Measurements from ENCODE around the gene TACC3.

Gene TACC3

GRCh38 chr4:1712216-1713002, 8.9 kb upstream of the TACC3 start, which contains the start of gene SLBP (continued):
- TF ChIP-seq ZNF423 (tag by site-specific recombination; IDR thresholded peaks at IDR 0.05) (no peak), ZNF510 (tag by site-specific recombination; IDR thresholded peaks at IDR 0.05; ENCODE audit: insufficient replicate concordance) (no peak), AEBP2 (tag by site-specific recombination; IDR thresholded peaks at IDR 0.05; ENCODE audit: borderline replicate concordance) (no peak), ZNF248 (tag by site-specific recombination; IDR thresholded peaks at IDR 0.05) (no peak), ZNF112 (tag by site-specific recombination; IDR thresholded peaks at IDR 0.05) (no peak), ZNF639 (tag by site-specific recombination; IDR thresholded peaks at IDR 0.05) (0 out of 2 replicates have a peak, but pooled peaks have one; percentile 48), ZNF692 (tag by site-specific recombination; IDR thresholded peaks at IDR 0.05) (peak; percentile 70; the same call in 1 of the 2 replicates), ZNF76 (tag by site-specific recombination; IDR thresholded peaks at IDR 0.05; ENCODE audit: borderline replicate concordance, low read depth) (peak; percentile 53; the same call in 1 of the 2 replicates), ZNF660 (tag by site-specific recombination; IDR thresholded peaks at IDR 0.05) (0 out of 2 replicates have a peak, but pooled peaks have one; percentile 13), GLI2 (tag by site-specific recombination; IDR thresholded peaks at IDR 0.05; ENCODE audit: borderline replicate concordance, low read depth) (no peak), MYNN (tag by site-specific recombination; IDR thresholded peaks at IDR 0.05; ENCODE audit: borderline replicate concordance) (no peak), ZNF416 (tag by site-specific recombination; IDR thresholded peaks at IDR 0.05) (no peak), SP3 (tag by site-specific recombination; IDR thresholded peaks at IDR 0.05) (peak; percentile 92), ZNF354C (tag by site-specific recombination; IDR thresholded peaks at IDR 0.05; ENCODE audit: borderline replicate concordance, low read depth) (no peak), ZNF449 (tag by site-specific recombination; IDR thresholded peaks at IDR 0.05) (no peak), PRDM10 (tag by site-specific recombination; IDR thresholded peaks at IDR 0.05) (peak; percentile 98), ZBTB7A (tag by site-specific recombination; IDR thresholded peaks at IDR 0.05; ENCODE audit: low read depth) (no peak), ZNF670 (tag by site-specific recombination; IDR thresholded peaks at IDR 0.05; ENCODE audit: low read depth) (no peak), ZBTB11 (tag by site-specific recombination; conservative IDR thresholded peaks at IDR 0.05; ENCODE audit: low read depth) (peak; percentile 73), ZNF529 (tag by site-specific recombination; IDR thresholded peaks at IDR 0.05; ENCODE audit: insufficient replicate concordance) (no peak), ZNF621 (tag by site-specific recombination; IDR thresholded peaks at IDR 0.05) (no peak), ZNF324 (tag by site-specific recombination; IDR thresholded peaks at IDR 0.05) (peak; percentile 69; the same call in 1 of the 2 replicates), ZNF146 (tag by site-specific recombination; IDR thresholded peaks at IDR 0.05) (no peak; the same call in 1 of the 2 replicates)

Data from HEK293 (cell line).